ENCODE data around the gene SLC39A11.

DNA sequence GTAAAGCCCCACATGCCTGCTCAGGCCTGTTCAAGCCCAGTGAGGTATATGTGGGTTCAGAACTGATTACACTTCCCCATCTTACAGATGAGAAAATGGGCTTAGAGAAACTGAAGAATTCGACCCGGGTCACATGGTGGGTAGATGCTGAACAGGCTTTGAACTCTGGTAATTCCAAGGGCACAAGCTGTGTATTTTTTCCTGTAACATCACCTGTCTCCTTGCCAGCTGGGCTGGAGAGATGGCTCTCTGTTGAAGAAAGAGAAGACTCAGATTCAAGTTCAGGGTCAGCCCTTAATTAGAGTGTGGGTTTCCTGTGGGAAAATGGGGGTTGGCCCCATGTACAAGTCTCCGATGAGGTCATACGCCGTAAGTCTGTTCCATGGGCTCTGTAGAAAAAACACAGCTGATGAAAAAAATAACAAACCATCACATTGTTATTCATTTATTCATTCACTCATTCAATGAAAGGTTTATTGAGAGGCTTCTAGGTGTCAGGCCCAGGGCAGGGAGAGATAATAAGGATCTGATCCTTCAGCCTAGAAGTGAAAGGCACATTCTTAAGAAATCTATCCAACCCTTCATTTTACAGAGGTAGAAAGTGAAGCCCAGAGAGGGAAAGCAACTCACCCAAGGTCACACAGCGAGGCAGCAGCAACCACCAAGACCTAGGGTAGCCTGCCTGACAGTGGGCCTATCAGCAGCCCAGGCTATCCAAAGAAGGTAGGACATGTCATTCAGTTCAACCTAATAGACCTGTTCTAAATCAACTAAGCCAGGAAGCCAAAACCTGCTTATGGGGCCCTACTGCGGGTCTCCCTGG is 488.9 kb downstream of the SLC39A11 start:
- TF ChIP-seq POLR2A (IDR thresholded peaks at IDR 0.05) (no peak), POLR2AphosphoS5 (IDR thresholded peaks at IDR 0.05) (no peak), EP300 (IDR thresholded peaks at IDR 0.05) (no peak)
- TF ChIP-seq, protein P1, sequence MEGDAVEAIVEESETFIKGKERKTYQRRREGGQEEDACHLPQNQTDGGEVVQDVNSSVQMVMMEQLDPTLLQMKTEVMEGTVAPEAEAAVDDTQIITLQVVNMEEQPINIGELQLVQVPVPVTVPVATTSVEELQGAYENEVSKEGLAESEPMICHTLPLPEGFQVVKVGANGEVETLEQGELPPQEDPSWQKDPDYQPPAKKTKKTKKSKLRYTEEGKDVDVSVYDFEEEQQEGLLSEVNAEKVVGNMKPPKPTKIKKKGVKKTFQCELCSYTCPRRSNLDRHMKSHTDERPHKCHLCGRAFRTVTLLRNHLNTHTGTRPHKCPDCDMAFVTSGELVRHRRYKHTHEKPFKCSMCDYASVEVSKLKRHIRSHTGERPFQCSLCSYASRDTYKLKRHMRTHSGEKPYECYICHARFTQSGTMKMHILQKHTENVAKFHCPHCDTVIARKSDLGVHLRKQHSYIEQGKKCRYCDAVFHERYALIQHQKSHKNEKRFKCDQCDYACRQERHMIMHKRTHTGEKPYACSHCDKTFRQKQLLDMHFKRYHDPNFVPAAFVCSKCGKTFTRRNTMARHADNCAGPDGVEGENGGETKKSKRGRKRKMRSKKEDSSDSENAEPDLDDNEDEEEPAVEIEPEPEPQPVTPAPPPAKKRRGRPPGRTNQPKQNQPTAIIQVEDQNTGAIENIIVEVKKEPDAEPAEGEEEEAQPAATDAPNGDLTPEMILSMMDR (IDR thresholded peaks at IDR 0.05): no peak
